Heart left ventricle (tissue), 13 donors: ENCODE results near the gene GIMAP7.

ENCODE experiments used
- CTCF ChIP-seq, 12 donors: fragments of 200-600 bp; sonication (generic) in 4 of 12; IDR thresholded peaks; one replicate each; pipeline versions ENCODE4 v1.5.0 to v1.8.0; 2018 to 2022; ENCODE audit warnings: antibody characterized with exemption in 12 of 12, mild to moderate bottlenecking in 5 of 12
- POLR2A ChIP-seq, 2 donors: fragments of 450-650 bp; IDR thresholded peaks; one replicate each; pipeline ENCODE4 v1.6.1; 2017; ENCODE audit warnings: antibody characterized with exemption in 2 of 2, mild to moderate bottlenecking in 2 of 2, moderate library complexity in 2 of 2
- donor health status: ischemic (EF 13 %, LVEDD 7.1; RV severe dilation, severe dysfunction).
- donor health status: DM: no; HTN: yes; CAD: no.
- donor health status: DM: no; HTN: no; CAD: no.
- donor health status: ischemic (EF 25% LVEDD 6.9; RV normal size, moderate dysfunction).
- donor health status: ischemic (EF 25% LVEDD 5.7; RV mildly dilated, moderate dysfunction).
- donor health status: ischemic (EF 35%, LVEDD 5.7; RV mildly dilated, moderate dysfunction).
- donor health status: nonischemic (EF 11% LVEDD 7.7; RV severe dilation, severe dysfunction).
- donor health status: DM: yes; HTN: yes; CAD: no.
- donor health status: PGD.
- donor health status: ischemic (EF 29% LVEDD 5.4; RV normal size, mild dysfunction).
- donor health status: nonischemic (EF 23%, LVEDD 6.1; RV moderate dilation, normal function).

- no peak for TF ChIP-seq CTCF (IDR thresholded peaks at IDR 0.05)
- peak in 1 of 2 donors; percentile 15 for TF ChIP-seq POLR2A (IDR thresholded peaks at IDR 0.05)
Observed at GRCh38 chr7:150466477-150466876, 48.2 kb upstream of the GIMAP7 start.
